ENCODE results near the gene TFF2.

TFF2 gene

DNA sequence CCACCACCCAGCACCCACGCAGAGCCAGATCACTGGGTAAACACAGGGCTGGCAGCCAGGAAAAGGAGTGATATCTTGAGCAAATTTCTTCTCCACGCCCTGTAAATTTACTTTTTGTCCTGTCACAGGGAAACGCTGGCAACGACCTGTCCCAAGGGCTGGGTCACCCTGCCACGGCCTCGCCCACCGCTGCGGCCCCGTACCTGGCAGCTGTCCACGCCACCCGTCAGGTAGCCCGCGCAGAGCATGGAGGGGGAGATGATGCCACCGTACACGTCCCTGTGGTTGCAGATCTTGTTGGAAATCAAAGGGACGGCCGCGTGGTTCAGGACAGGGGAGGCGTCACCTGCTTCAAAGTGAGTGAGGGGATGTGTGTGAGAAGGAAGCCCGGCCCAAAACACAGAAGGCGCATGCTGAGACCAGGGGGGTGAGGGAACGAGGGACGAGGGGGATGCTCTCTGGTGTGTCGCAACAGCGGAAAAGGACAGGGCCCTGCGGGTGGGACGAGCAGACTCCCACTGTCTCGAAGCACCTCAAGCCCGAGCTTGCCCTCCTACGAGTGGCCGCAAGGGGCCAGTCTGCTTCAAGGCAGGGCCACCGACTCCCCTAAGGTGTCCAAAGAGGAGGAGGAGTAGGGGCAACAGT, 25.7 kb upstream of the TFF2 start:
- Histone ChIP-seq H3K9me3 (ENCODE audit: control insufficient read depth, low read length) (no peaks in the 10 kb centered on the region), H3K36me3 (ENCODE audit: control insufficient read depth, insufficient read depth, low read length) (no peaks in the 10 kb centered on the region), H3K27ac (ENCODE audit: insufficient read depth, low read length, poor library complexity, severe bottlenecking) (no peak overlapping the region), H3K4me1 (ENCODE audit: control insufficient read depth, insufficient read depth, low read length, poor library complexity, severe bottlenecking) (no peaks in the 10 kb centered on the region), H3K27me3 (replicated peaks; ENCODE audit: control insufficient read depth, insufficient read depth, low read length, poor library complexity, severe bottlenecking) (no peaks in the 10 kb centered on the region), H3K4me3 (ENCODE audit: insufficient read depth, low read depth, low read length, poor library complexity, severe bottlenecking) (no peak overlapping the region)
- peak in 1 of 3 donors; percentile 40 for DNase-seq

DNA sequence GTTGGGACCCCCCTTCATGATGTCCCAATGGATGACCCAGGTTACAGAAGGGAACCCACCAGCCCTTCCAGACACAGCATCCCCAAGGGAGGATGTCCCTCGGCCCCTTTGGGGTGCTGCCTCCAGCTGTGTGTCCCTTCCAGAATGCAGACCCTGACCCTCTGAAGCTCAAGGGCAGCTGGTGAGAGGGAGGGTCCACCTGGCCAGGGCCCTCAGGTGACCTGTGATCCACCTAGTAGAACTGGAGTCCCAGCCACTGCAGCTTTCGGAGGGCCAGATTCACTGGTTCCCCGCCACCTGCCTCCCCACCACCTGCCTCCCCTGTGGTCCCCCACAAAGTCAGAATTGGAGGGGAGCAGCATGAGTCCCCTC, 25.2 kb upstream of the TFF2 start:
- H3K27ac ChIP-seq (ENCODE audit: insufficient read depth, low read length, poor library complexity, severe bottlenecking) = no peak overlapping the region
- no peaks in the 10 kb centered on the region for H3K9me3 ChIP-seq (ENCODE audit: control insufficient read depth, low read length)
- no peaks in the 10 kb centered on the region for H3K36me3 ChIP-seq (ENCODE audit: control insufficient read depth, insufficient read depth, low read length)
- no peaks in the 10 kb centered on the region for H3K4me1 ChIP-seq (ENCODE audit: control insufficient read depth, insufficient read depth, low read length, poor library complexity, severe bottlenecking)
- H3K4me3 ChIP-seq (ENCODE audit: insufficient read depth, low read depth, low read length, poor library complexity, severe bottlenecking) = no peak overlapping the region
- no peak for DNase-seq
- H3K27me3 ChIP-seq (replicated peaks; ENCODE audit: control insufficient read depth, insufficient read depth, low read length, poor library complexity, severe bottlenecking) = no peaks in the 10 kb centered on the region

DNA sequence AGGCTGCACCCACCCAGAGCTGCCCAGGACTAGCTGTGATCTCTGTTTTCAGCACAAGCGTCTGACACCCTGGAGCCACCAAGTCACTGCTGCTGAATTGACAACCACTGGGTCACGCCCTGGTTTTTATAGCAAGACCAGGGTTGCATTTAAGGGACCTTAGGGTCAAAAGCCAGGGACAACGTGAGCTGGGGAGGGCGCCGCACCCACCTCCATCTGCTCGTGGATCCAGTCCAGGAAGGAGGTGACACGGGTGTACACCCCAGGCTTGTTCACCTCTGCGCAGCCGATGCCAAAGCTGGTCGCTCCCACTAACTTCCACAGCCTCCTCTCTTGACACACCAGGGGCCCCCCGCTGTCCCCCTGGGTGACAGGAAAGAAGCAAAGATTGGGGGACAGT, 24.7 kb upstream of the TFF2 start:
- H3K27me3 ChIP-seq (replicated peaks; ENCODE audit: control insufficient read depth, insufficient read depth, low read length, poor library complexity, severe bottlenecking) = no peaks in the 10 kb centered on the region
- DNase-seq = no peak

DNA sequence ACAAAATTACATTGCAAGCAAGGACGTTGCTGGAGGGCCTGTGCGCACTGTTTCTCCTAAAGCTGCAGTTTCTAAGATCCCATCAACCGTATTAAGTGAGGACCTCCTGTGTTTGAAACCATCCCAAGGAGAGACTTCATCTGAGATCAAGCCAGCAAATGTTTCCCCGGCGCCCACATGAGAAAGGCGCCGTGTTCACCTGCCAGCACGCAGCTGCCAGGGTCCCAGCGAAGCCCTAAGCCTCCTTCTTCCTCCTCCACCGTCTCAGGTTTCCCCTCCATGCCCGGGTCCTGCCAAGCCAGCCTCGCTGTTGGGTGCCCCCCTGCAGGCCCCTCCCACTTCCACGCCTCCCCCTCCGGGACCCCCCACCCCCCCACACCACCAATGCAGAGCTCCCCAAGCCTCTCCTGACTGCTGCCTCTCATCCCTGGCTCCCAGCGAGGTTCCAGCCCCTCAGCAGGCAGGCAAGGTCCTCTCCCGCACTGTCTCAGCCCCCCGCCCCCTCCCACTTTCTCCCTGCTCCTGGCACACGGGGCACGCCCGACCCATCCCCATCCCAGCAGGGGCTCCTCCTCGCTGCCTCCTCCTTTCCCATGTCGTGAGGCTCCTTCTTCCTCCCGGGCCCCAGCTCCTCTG, 24.2 kb upstream of the TFF2 start:
- H3K27ac ChIP-seq (ENCODE audit: insufficient read depth, low read length, poor library complexity, severe bottlenecking) = no peak overlapping the region
- no peaks in the 10 kb centered on the region for H3K9me3 ChIP-seq (ENCODE audit: control insufficient read depth, low read length)
- DNase-seq = no peak
- H3K4me3 ChIP-seq (ENCODE audit: insufficient read depth, low read depth, low read length, poor library complexity, severe bottlenecking) = no peak overlapping the region
- no peaks in the 10 kb centered on the region for H3K36me3 ChIP-seq (ENCODE audit: control insufficient read depth, insufficient read depth, low read length)
- H3K4me1 ChIP-seq (ENCODE audit: control insufficient read depth, insufficient read depth, low read length, poor library complexity, severe bottlenecking) = no peaks in the 10 kb centered on the region
- no peaks in the 10 kb centered on the region for H3K27me3 ChIP-seq (replicated peaks; ENCODE audit: control insufficient read depth, insufficient read depth, low read length, poor library complexity, severe bottlenecking)

More for the DNA sequence above, 24.7 kb upstream of the TFF2 start:
- no peak overlapping the region for H3K4me3 ChIP-seq (ENCODE audit: insufficient read depth, low read depth, low read length, poor library complexity, severe bottlenecking)
- no peak overlapping the region for H3K27ac ChIP-seq (ENCODE audit: insufficient read depth, low read length, poor library complexity, severe bottlenecking)
- H3K36me3 ChIP-seq (ENCODE audit: control insufficient read depth, insufficient read depth, low read length) = no peaks in the 10 kb centered on the region
- H3K4me1 ChIP-seq (ENCODE audit: control insufficient read depth, insufficient read depth, low read length, poor library complexity, severe bottlenecking) = no peaks in the 10 kb centered on the region
- no peaks in the 10 kb centered on the region for H3K9me3 ChIP-seq (ENCODE audit: control insufficient read depth, low read length)

DNA sequence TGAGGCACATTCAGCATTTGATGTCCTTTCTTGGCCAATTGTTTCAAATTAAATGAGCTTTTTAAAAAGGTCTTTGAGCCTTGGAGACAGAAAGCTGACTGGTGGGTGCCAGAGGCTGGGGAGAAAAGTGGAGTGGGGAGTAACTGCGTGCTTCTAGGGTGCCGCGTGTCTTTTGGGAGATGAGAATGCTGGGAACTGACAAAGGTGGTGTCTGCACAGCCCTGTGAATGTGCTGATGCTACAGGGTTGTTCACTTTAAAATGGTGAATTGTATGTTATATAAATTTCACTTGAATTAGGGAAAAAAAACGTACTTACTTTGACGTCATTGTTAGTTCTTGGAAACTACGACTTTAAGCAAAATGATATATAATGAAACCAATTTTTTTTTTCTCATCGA, 23.7 kb upstream of the TFF2 start:
- no peak for DNase-seq
- H3K9me3 ChIP-seq (ENCODE audit: control insufficient read depth, low read length) = no peaks in the 10 kb centered on the region
- no peaks in the 10 kb centered on the region for H3K36me3 ChIP-seq (ENCODE audit: control insufficient read depth, insufficient read depth, low read length)
- no peak overlapping the region for H3K27ac ChIP-seq (ENCODE audit: insufficient read depth, low read length, poor library complexity, severe bottlenecking)
- H3K27me3 ChIP-seq (replicated peaks; ENCODE audit: control insufficient read depth, insufficient read depth, low read length, poor library complexity, severe bottlenecking) = no peaks in the 10 kb centered on the region
- H3K4me3 ChIP-seq (ENCODE audit: insufficient read depth, low read depth, low read length, poor library complexity, severe bottlenecking) = no peak overlapping the region
- no peaks in the 10 kb centered on the region for H3K4me1 ChIP-seq (ENCODE audit: control insufficient read depth, insufficient read depth, low read length, poor library complexity, severe bottlenecking)

DNA sequence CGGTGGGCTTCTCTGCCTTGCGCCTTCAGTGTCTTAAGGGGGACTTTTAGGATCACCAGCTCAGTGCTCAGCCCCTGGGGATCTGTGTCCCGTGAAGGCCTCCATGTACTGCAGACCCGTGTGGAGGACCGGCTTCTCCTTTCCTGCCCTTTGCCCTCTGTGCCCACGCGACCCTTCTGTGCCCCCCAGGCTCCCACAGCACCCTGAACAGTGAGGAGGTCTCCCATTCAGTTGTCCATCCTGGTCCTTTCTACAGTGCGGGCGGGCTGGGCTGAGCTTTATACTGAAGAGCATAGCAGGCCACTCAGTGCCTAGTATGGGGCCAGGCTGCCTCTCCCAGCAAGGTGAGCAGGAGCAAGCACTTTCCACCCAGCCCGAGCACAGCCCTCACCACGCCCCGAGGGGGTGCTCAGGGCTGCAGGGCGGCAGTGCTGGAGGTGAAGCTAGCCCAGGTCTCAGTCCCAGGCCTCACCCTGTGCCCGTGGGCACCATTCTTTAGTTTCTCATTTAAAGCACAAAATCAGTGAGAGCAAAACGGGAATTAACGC, 23.2 kb upstream of the TFF2 start:
- H3K27ac ChIP-seq (ENCODE audit: insufficient read depth, low read length, poor library complexity, severe bottlenecking) = no peak overlapping the region
- no peaks in the 10 kb centered on the region for H3K9me3 ChIP-seq (ENCODE audit: control insufficient read depth, low read length)
- DNase-seq = no peak
- H3K27me3 ChIP-seq (replicated peaks; ENCODE audit: control insufficient read depth, insufficient read depth, low read length, poor library complexity, severe bottlenecking) = no peaks in the 10 kb centered on the region
- H3K36me3 ChIP-seq (ENCODE audit: control insufficient read depth, insufficient read depth, low read length) = no peaks in the 10 kb centered on the region
- no peak overlapping the region for H3K4me3 ChIP-seq (ENCODE audit: insufficient read depth, low read depth, low read length, poor library complexity, severe bottlenecking)
- H3K4me1 ChIP-seq (ENCODE audit: control insufficient read depth, insufficient read depth, low read length, poor library complexity, severe bottlenecking) = no peaks in the 10 kb centered on the region

DNA sequence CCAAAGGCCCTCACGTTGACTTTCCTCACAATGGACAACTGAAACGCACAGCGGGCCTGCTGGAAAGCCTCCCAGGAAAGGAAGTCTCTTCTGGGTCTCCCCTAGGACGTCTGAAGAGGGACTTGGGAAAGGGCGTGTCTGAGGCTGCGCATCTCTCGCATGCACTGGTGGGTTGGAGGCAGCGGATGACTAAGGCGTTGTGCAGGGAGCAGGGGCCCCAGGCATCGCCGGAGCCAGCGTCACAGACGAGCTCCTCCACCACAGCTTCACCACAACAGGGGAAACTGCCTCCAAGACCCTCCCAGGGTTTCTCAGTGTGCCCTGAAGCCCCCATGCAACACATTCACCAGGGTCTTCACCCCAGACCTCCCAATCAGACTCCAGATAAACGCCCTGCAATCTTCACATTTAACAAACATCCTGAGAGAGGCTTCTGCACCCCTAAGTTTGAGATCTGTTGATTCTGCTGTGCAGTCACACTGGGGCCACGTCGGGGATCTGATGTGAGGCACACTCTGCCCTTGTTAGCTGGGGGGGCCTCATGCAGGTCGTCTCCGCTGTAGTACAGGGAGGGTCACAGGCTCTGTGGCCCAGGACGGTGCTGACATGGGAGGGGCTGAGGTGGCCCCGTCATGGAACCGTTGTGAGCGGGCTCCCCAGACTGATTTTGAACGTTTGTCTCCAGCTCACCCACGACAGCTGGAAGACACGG, 22.6 kb upstream of the TFF2 start:
- Histone ChIP-seq H3K4me3 (ENCODE audit: insufficient read depth, low read depth, low read length, poor library complexity, severe bottlenecking) (no peak overlapping the region), H3K4me1 (ENCODE audit: control insufficient read depth, insufficient read depth, low read length, poor library complexity, severe bottlenecking) (no peaks in the 10 kb centered on the region), H3K36me3 (ENCODE audit: control insufficient read depth, insufficient read depth, low read length) (no peaks in the 10 kb centered on the region), H3K9me3 (ENCODE audit: control insufficient read depth, low read length) (no peaks in the 10 kb centered on the region), H3K27me3 (replicated peaks; ENCODE audit: control insufficient read depth, insufficient read depth, low read length, poor library complexity, severe bottlenecking) (no peaks in the 10 kb centered on the region), H3K27ac (ENCODE audit: insufficient read depth, low read length, poor library complexity, severe bottlenecking) (no peak overlapping the region)
- DNase-seq = no peak

DNA sequence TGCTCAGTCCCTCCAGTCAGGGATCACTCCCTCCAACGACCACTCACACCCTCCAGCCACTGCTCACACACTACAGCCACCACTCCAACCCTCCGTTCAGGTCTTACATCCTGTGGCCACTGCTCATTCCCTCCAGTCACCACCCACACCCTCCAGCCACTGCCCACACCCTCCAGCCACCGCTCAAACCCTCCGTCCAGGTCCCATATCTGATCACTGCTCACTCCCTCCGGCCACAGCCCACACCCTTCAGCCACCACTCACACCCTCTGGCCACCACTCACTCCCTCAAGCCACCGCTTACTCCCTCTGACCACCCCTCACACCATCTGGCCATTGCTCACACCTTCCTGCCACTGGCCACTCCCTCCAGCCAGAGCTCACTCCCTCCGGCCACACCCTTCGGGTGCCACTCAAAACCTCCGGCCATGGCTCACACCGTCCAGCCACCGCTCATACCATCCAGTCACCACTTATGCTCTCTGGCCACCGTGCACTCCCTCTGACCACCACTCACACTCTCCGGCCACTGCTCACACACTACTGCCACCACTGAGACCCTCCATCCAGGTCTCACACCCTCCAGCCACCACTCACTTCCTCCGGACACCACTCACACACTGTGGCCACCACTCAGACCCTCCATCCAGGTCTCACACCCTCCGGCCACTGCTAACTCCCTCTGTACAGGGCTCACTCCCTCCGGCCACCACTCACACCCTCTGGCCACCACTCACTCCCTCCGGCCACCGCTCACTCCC, 20.3 kb upstream of the TFF2 start:
- DNase-seq = no peak
- no peaks in the 10 kb centered on the region for H3K4me1 ChIP-seq (ENCODE audit: control insufficient read depth, insufficient read depth, low read length, poor library complexity, severe bottlenecking)

DNA sequence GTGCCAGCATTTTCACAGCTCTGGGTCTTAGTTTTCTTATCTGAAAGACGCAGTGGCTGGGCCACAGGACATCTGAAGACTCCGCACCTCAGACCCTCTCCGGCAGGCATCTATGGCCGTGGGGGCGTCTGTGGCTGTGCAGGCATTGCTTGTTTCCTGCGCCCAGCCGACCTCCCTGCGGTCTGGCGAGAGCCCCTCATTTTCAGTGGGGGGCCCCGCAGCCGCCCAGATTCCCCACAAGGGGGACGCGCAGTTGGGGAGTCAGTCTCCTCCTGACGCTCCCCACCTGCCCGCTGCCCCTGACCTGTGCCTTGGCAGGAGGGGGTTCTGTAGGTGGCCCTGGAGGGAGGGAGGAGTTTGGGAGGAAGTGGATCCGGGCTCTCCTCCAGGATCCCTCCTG, 19.0 kb upstream of the TFF2 start:
- no peaks in the 10 kb centered on the region for H3K36me3 ChIP-seq (ENCODE audit: control insufficient read depth, insufficient read depth, low read length)
- H3K9me3 ChIP-seq (ENCODE audit: control insufficient read depth, low read length) = no peaks in the 10 kb centered on the region
- no peaks in the 10 kb centered on the region for H3K27me3 ChIP-seq (replicated peaks; ENCODE audit: control insufficient read depth, insufficient read depth, low read length, poor library complexity, severe bottlenecking)
- no peak for DNase-seq
- H3K4me1 ChIP-seq (ENCODE audit: control insufficient read depth, insufficient read depth, low read length, poor library complexity, severe bottlenecking) = no peaks in the 10 kb centered on the region
- no peak overlapping the region for H3K27ac ChIP-seq (ENCODE audit: insufficient read depth, low read length, poor library complexity, severe bottlenecking)
- no peak overlapping the region for H3K4me3 ChIP-seq (ENCODE audit: insufficient read depth, low read depth, low read length, poor library complexity, severe bottlenecking)

More for the DNA sequence above, 20.3 kb upstream of the TFF2 start:
- Histone ChIP-seq H3K27ac (ENCODE audit: insufficient read depth, low read length, poor library complexity, severe bottlenecking) (no peak overlapping the region), H3K27me3 (replicated peaks; ENCODE audit: control insufficient read depth, insufficient read depth, low read length, poor library complexity, severe bottlenecking) (no peaks in the 10 kb centered on the region), H3K9me3 (ENCODE audit: control insufficient read depth, low read length) (no peaks in the 10 kb centered on the region), H3K4me3 (ENCODE audit: insufficient read depth, low read depth, low read length, poor library complexity, severe bottlenecking) (no peak overlapping the region), H3K36me3 (ENCODE audit: control insufficient read depth, insufficient read depth, low read length) (no peaks in the 10 kb centered on the region)
